GM20000 (cell line): ENCODE measurements around the gene KCNIP1.

Experiments
- DNase-seq: peaks from one replicate; pipeline ENCODE4 v3.0.0; 2012; ENCODE audit warnings: low spot score
- CTCF ChIP-seq: IDR thresholded peaks from 2 replicates; pipeline ENCODE4 v1.5.1; 2012; ENCODE audit warnings: mild to moderate bottlenecking, control low read depth; ENCODE audit errors: extremely low read depth, missing control alignments

The KCNIP1 gene

GRCh38 chr5:170503990-170504596, at the start of gene KCNIP1:
Gene KCNIP1, plus strand, starts transcription at chr5:170504020.
- no peak for DNase-seq
- no peak for TF ChIP-seq CTCF

- no peak for DNase-seq
- no peak for TF ChIP-seq CTCF
Measured at GRCh38 chr5:170463426-170463825, 40.4 kb upstream of the KCNIP1 start.

GRCh38 chr5:170464280-170465127, 39.3 kb upstream of the KCNIP1 start:
- TF ChIP-seq CTCF, result no peak
- no peak for DNase-seq

- no peak for DNase-seq
- no peak for TF ChIP-seq CTCF
Measured at GRCh38 chr5:170466553-170466952, 37.3 kb upstream of the KCNIP1 start.

GRCh38 chr5:170466988-170467707, 36.7 kb upstream of the KCNIP1 start:
- DNase-seq, result no peak
- no peak for TF ChIP-seq CTCF

GRCh38 chr5:170468633-170469285, 35.1 kb upstream of the KCNIP1 start:
- DNase-seq, result no peak
- no peak for TF ChIP-seq CTCF
